GM12801 (cell line): ENCODE measurements around the gene VSIR.

Source experiments
- TF ChIP-seq, protein P1 (sequence below): IDR thresholded peaks from one replicate; pipeline ENCODE4 v1.5.1; 2011; ENCODE audit warnings: control low read depth; ENCODE audit not compliant: insufficient read length; ENCODE audit errors: extremely low read depth

VSIR gene

DNA sequence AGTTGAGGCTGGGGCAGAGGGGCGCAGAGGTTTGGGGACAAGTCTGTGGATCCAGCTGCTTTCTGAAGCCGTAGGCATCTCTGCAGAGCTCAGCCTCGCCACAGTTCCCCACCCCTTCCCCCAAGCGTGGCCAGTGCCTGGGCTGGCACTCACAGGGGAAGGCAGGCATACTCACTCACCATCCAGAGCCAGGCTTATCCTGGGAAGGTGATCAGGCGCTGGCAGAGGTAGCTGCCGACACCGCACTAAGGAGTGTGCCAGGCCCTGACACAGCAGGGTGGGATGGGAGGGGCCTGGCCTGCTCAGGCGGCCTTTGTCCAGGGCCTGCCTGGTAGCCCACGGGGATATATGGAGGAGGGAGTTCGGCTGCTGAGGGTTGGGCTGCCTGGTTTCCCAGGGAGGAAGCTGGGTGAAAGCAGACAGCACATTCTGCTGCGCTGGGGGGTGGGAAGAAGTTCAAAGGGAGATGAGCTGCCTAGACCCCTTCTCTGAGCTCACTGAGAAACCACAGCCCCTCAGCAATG, 15.9 kb downstream of the VSIR start:
- TF ChIP-seq, protein P1, sequence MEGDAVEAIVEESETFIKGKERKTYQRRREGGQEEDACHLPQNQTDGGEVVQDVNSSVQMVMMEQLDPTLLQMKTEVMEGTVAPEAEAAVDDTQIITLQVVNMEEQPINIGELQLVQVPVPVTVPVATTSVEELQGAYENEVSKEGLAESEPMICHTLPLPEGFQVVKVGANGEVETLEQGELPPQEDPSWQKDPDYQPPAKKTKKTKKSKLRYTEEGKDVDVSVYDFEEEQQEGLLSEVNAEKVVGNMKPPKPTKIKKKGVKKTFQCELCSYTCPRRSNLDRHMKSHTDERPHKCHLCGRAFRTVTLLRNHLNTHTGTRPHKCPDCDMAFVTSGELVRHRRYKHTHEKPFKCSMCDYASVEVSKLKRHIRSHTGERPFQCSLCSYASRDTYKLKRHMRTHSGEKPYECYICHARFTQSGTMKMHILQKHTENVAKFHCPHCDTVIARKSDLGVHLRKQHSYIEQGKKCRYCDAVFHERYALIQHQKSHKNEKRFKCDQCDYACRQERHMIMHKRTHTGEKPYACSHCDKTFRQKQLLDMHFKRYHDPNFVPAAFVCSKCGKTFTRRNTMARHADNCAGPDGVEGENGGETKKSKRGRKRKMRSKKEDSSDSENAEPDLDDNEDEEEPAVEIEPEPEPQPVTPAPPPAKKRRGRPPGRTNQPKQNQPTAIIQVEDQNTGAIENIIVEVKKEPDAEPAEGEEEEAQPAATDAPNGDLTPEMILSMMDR, result no peak

GRCh38 chr10:71756311-71757191, 16.8 kb downstream of the VSIR start:
- TF ChIP-seq, protein P1, result no peak

DNA sequence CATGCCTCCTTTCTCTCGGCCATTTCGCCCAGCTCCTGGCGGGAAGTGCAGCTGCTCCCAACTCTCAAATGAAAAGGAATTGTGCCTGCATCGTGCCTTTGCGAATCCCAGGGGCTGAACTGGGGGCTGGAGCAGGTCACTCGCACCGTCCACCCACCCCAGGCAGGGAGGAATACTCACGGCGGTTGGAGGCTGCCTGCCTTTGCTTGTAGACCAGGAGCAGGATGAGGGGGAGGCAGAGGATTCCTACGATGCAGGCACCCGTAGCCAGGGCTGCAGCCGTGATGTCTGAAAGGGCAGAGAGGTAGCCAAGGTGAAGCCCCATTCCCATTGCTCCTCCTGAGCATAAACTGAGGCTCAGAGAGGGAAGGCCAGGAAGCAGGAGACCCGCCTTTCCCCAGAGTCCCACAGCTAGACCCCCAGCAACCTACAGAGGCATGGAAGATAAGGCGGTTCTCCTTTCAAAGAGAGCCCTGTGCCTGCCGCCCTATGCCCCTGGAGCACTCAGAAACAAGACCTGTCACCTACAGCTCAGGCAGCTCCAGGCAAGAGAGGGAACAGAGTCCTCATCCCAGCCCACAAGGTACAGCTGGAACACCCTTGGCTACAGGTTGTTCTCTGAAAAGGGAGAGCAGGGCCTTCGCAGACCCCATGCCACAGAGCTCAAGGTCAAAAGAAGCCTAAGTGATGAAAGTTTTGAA, 18.0 kb downstream of the VSIR start:
- TF ChIP-seq, protein P1, result no peak

GRCh38 chr10:71754562-71754961, 18.8 kb downstream of the VSIR start:
- TF ChIP-seq, protein P1, result no peak

- TF ChIP-seq, protein P1, result no peak
Observed at GRCh38 chr10:71753960-71754505, 19.3 kb downstream of the VSIR start.

DNA sequence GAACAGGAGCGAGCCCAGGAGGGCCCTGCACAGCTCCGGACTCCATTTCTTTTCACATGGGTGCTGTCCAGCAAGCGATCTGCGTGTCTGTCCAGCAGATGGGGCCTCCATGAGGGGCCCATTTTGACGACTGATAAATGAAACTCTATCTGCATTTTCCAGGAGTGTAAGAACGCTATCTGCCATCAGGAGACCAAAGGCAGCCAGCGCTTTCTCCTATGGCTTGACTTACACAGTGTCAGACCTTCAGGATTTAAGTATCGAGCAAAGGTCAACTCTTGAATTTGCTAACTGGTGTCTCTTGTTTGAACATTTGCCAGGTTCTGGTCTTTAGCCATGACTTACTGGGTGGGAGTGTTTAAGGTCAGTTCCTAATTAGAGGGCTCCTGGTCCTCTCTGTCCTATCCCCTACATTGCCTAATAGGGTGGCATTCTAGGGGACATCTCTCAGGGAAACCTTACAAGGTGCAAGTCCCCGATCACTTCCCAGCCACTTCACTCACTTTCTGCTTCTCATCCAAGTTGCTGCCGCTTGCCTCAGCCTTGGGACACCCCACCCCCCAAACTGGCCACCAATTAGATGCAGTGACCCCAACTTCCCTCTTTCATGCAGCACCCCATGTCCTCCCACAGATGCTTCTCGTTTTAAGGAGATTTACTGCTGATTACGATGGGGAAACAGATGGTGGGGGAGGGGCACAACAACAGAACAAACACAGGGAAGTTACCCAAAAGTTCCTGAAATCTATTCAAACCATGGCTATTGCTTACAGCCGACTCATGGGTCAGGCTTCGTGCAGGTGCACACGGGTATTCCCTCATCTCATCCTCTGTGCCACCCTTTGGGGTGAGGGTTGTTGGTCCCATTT, 20.0 kb downstream of the VSIR start:
- TF ChIP-seq, protein P1, result no peak
